GM12878 (cell line): ENCODE data around the gene SCAMP1. TPM values are rescaled to one million over a fixed set of nuclear protein-coding genes. Genes with fewer than 3 reads are reported as not detected.

ENCODE experiments used
- ATAC-seq: fragments of 200-7000 bp; cut with Tn5 transposase; 3 replicates; pipeline ENCODE4 v1.9.1; 2020; ENCODE audit warnings: mild to moderate bottlenecking, moderate library complexity
- BruUV-seq: library from RNA; stranded (reverse); fragments of 400-500 nt; replicated peaks from 2 replicates; lab custom pipeline; 2021; lab: Mats Ljungman, UMichigan
- CTCF ChIA-PET: fragments of 300-600 bp; sonication (Branson Sonifier 250); formaldehyde crosslinking; extraction: SDS; loops from one replicate; lab custom pipeline; 2021; ENCODE audit warnings: inconsistent platforms; lab: Yijun Ruan, JAX
- POLR2A ChIA-PET: fragments of 350-600 bp; formaldehyde crosslinking; extraction: SDS; loops from one replicate; lab custom pipeline; 2021; ENCODE audit warnings: inconsistent platforms; lab: Charles Lee
- RAD21 ChIA-PET: fragments of 300-600 bp; sonication (Branson Sonifier 250); formaldehyde crosslinking; loops from one replicate; lab custom pipeline; 2023; ENCODE audit warnings: antibody characterized with exemption; ENCODE audit not compliant: unreplicated experiment; lab: Charles Lee
- SMC1A ChIA-PET: fragments of 300-600 bp; sonication (Branson Sonifier 250); formaldehyde crosslinking; loops from one replicate; lab custom pipeline; 2023; ENCODE audit not compliant: unreplicated experiment, uncharacterized antibody; lab: Charles Lee
- DNase-seq: peaks from one replicate; pipeline ENCODE4 v3.0.0-alpha.2; 2011; ENCODE audit warnings: low read depth, low spot score
- FAIRE-seq: peaks from 3 replicates; lab custom pipeline; 2011; peaks lifted over from hg19 to GRCh38; lab: Jason Lieb, UNC
- H2AFZ ChIP-seq: 2 replicates; pipeline ENCODE4 v1.6.0; 2011; ENCODE audit warnings: low read depth, low read length, control low read depth; ENCODE audit not compliant: control insufficient read depth
- H3K27ac ChIP-seq: 2 replicates; pipeline ENCODE4 v1.5.1; 2011; ENCODE audit warnings: control low read depth; ENCODE audit not compliant: control insufficient read depth, insufficient read depth
- H3K27me3 ChIP-seq, 2 experiments: replicated peaks in 1 of 2; 2 replicates each; pipeline versions ENCODE4 v1.6.0 to v1.6.1; 2011; ENCODE audit warnings: low read length in 1 of 2; ENCODE audit not compliant: control insufficient read depth in 2 of 2, insufficient read depth in 2 of 2
- H3K36me3 ChIP-seq, 2 experiments: 2 replicates each; pipeline ENCODE4 v1.5.1; 2011; ENCODE audit warnings: low read length in 1 of 2; ENCODE audit not compliant: control insufficient read depth in 2 of 2, insufficient read depth in 2 of 2
- H3K4me1 ChIP-seq: 2 replicates; pipeline ENCODE4 v1.6.1; 2011; ENCODE audit warnings: mild to moderate bottlenecking, low read length, moderate library complexity, mixed read lengths; ENCODE audit not compliant: control insufficient read depth, insufficient read depth
- H3K4me2 ChIP-seq: 2 replicates; pipeline ENCODE4 v1.6.0; 2011; ENCODE audit warnings: control low read depth; ENCODE audit not compliant: control insufficient read depth, insufficient read depth
- H3K4me3 ChIP-seq: fragments of 200-600 bp; sonication (generic); 2 replicates; pipeline ENCODE4 v1.5.1; 2016
- H3K79me2 ChIP-seq: 2 replicates; pipeline ENCODE4 v1.6.0; 2011; ENCODE audit warnings: low read length; ENCODE audit not compliant: control insufficient read depth, insufficient read depth
- H3K9ac ChIP-seq: 2 replicates; pipeline ENCODE4 v1.8.0; 2011; ENCODE audit warnings: low read length, control low read depth, mixed read lengths; ENCODE audit not compliant: control insufficient read depth, insufficient read depth
- H3K9me3 ChIP-seq: replicated peaks from 3 replicates; pipeline ENCODE4 v1.5.1; 2011; ENCODE audit warnings: mild to moderate bottlenecking, low read length; ENCODE audit not compliant: control insufficient read depth, insufficient read depth
- H4K20me1 ChIP-seq: 2 replicates; pipeline ENCODE4 v1.6.0; 2011; ENCODE audit not compliant: control insufficient read depth, insufficient read depth
- CEBPB ChIP-seq, 2 experiments: fragments of 150-350 bp in 1 of 2; IDR thresholded peaks; 2 replicates each; pipeline ENCODE4 v1.6.1; 2012 to 2014; ENCODE audit warnings: low read depth in 2 of 2, low read length in 2 of 2, borderline replicate concordance in 1 of 2, inconsistent platforms in 1 of 2
- CEBPZ ChIP-seq: fragments of 150-350 bp; IDR thresholded peaks from 2 replicates; pipeline ENCODE4 v1.6.1; 2016; ENCODE audit warnings: low read depth, low read length
- CHD1 ChIP-seq: IDR thresholded peaks from 2 replicates; pipeline ENCODE4 v1.6.1; 2012; ENCODE audit warnings: low read depth, low read length, improper control_type of control experiment
- DPF2 ChIP-seq: fragments of 450-650 bp; IDR thresholded peaks from 2 replicates; pipeline ENCODE4 v1.6.1; 2017; ENCODE audit warnings: mild to moderate bottlenecking
- EED ChIP-seq: sonication (generic); IDR thresholded peaks from 2 replicates; pipeline ENCODE4 v1.6.1; 2016; ENCODE audit warnings: antibody characterized with exemption, low read depth
- ETV6 ChIP-seq, 2 experiments: fragments of 450-650 bp in 1 of 2; IDR thresholded peaks in 1 of 2; conservative IDR thresholded peaks in 1 of 2; 2 replicates each; pipeline ENCODE4 v1.6.1; 2014; ENCODE audit warnings: antibody characterized with exemption in 1 of 2, borderline replicate concordance in 1 of 2, low read depth in 1 of 2, mild to moderate bottlenecking in 1 of 2, moderate library complexity in 1 of 2
- HCFC1 ChIP-seq: fragments of 150-350 bp; IDR thresholded peaks from 2 replicates; pipeline ENCODE4 v1.6.1; 2014; ENCODE audit warnings: low read length
- HDAC2 ChIP-seq: fragments of 200-600 bp; sonication (generic); IDR thresholded peaks from 2 replicates; pipeline ENCODE4 v1.6.1; 2017
- IKZF1 ChIP-seq: fragments of 450-650 bp; conservative IDR thresholded peaks from 2 replicates; pipeline ENCODE4 v1.6.1; 2017; ENCODE audit warnings: antibody characterized with exemption, mild to moderate bottlenecking
- IKZF2 ChIP-seq, 2 experiments: fragments of 450-650 bp; IDR thresholded peaks; 2 replicates each; pipeline ENCODE4 v1.6.1; 2017; ENCODE audit warnings: mild to moderate bottlenecking in 2 of 2, moderate library complexity in 2 of 2
- JUNB ChIP-seq: IDR thresholded peaks from 2 replicates; pipeline ENCODE4 v1.6.1; 2016; ENCODE audit warnings: antibody characterized with exemption, mild to moderate bottlenecking
- TCF7 ChIP-seq: IDR thresholded peaks from 2 replicates; pipeline ENCODE4 v1.6.1; 2014; ENCODE audit warnings: antibody characterized with exemption, borderline replicate concordance
- ZNF687 ChIP-seq: fragments of 450-650 bp; IDR thresholded peaks from 2 replicates; pipeline ENCODE4 v1.6.1; 2017; ENCODE audit warnings: mild to moderate bottlenecking, moderate library complexity
- ZSCAN29 ChIP-seq: fragments of 450-650 bp; IDR thresholded peaks from 2 replicates; pipeline ENCODE4 v1.6.1; 2017; ENCODE audit warnings: mild to moderate bottlenecking, moderate library complexity
- WGBS: methylation state at CpG from one replicate; pipeline ENCODE4 v1.1.6; 2016; ENCODE audit warnings: low lambda C conversion rate; ENCODE audit not compliant: insufficient replicate concordance, insufficient coverage; ENCODE audit errors: missing lambda C conversion rate; 5-methylcytosine and 5-hydroxymethylcytosine counted together
- in situ Hi-C: fragments of 300-500 bp; cut with MboI; formaldehyde crosslinking; loops from 9 replicates; pipeline ENCODE4 v1.14.3; 2018; ENCODE audit warnings: mixed read lengths
- intact Hi-C: fragments of 100-400 bp; cut with micrococcal nuclease; formaldehyde crosslinking; loops from one replicate; pipeline ENCODE4 v1.14.2; 2022; ENCODE audit not compliant: unreplicated experiment
- polyA plus RNA-seq, 11 experiments: library from polyadenylated mRNA; depleted of rRNA in 4 of 11; unstranded in 6 of 11; stranded (reverse) in 5 of 11; fragments of >200 nt; fragmentation: Nextera tagmentation in 4 of 11; fragmentation: Illumina TruSeq in 1 of 11; extraction: Ambion mirVana in 4 of 11; extraction: Trizol in 1 of 11; gene quantifications; 1 replicate in 1 of 11; 2 replicates in 10 of 11; pipeline versions ENCODE4 v1.2.1 to v1.2.3, GENCODE V29; 2011 to 2016; ENCODE audit warnings: inconsistent platforms in 2 of 11, missing spikeins in 2 of 11, low read depth in 1 of 11
- total RNA-seq, 4 experiments: library from RNA; depleted of rRNA in 3 of 4; stranded (reverse); fragments of >200 nt in 3 of 4; fragmentation: Illumina TruSeq in 1 of 4; extraction: Trizol in 1 of 4; gene quantifications; 2 replicates each; pipeline versions ENCODE4 v1.2.1 to v1.2.3, GENCODE V29; 2013 to 2021
- TF ChIP-seq, protein P1 (sequence below): IDR thresholded peaks from 2 replicates; pipeline ENCODE4 v1.6.1; 2011; ENCODE audit warnings: borderline replicate concordance, low read depth, mild to moderate bottlenecking, moderate library complexity, mixed read lengths, low read length; ENCODE audit not compliant: insufficient read depth; ENCODE audit errors: extremely low read length

The SCAMP1 gene
- total and polyA plus RNA-seq, 10 of the 15 experiments (the other 5 are each of a cell fraction or from before 2014, with no cell fraction given): 6.4 to 27.9 (median 20.0) TPM

- ChIA-PET RAD21 (no interaction called here), POLR2A (no interaction called here), CTCF (interaction anchor here (1.7 kb wide), 1 partner anchor 19 kb away, joined by 7 read pairs; no protein-coding TSS in a partner anchor), SMC1A (no interaction called here)
- BruUV-seq: no TSS peak
- in situ Hi-C loops: no loop called here
- no peak for FAIRE-seq
- Histone ChIP-seq H3K4me1 (peaks cover 10% of the 10 kb centered on the region), H3K27ac (no peak overlapping the region), H3K27me3 (no peaks in the 10 kb centered on the region), H3K36me3 (peaks cover 0 to 2% of the 10 kb centered on the region in 2 experiments; a peak in 2 of 4 replicates), H3K9ac (no peak overlapping the region), H3K4me3 (no peak overlapping the region), H3K9me3 (no peaks in the 10 kb centered on the region), H3K79me2 (no peaks in the 10 kb centered on the region; the same call in 1 of the 2 replicates), H2AFZ (no peak overlapping the region), H3K4me2 (no peak overlapping the region), H4K20me1 (0 out of 2 replicates have a peak, but pooled peaks cover 2% of the 10 kb centered on the region)
- no peak for ATAC-seq
- DNase-seq: no peak
- WGBS: 81% methylated on average over 8 of the region's 8 CpGs
- intact Hi-C loops: no loop called here
- TF ChIP-seq TCF7 (no peak), CEBPB (IDR thresholded peaks at IDR 0.05; ENCODE audit: borderline replicate concordance in 1 of 2, low read depth in 2 of 2, low read length in 2 of 2) (no peak), CEBPZ (no peak), IKZF2 (IDR thresholded peaks at IDR 0.05) (no peak), CHD1 (no peak), JUNB (no peak), DPF2 (no peak), HCFC1 (no peak), IKZF1 (no peak), EED (no peak), ZNF687 (no peak), HDAC2 (no peak), ETV6 (conservative IDR thresholded peaks at IDR 0.05 in 1 of 2, IDR thresholded peaks at IDR 0.05 in 1 of 2; ENCODE audit: borderline replicate concordance in 1 of 2, low read depth in 1 of 2) (no peak), ZSCAN29 (no peak)
- TF ChIP-seq, protein P1, sequence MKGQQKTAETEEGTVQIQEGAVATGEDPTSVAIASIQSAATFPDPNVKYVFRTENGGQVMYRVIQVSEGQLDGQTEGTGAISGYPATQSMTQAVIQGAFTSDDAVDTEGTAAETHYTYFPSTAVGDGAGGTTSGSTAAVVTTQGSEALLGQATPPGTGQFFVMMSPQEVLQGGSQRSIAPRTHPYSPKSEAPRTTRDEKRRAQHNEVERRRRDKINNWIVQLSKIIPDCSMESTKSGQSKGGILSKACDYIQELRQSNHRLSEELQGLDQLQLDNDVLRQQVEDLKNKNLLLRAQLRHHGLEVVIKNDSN: no peak
Observed at GRCh38 chr5:78514427-78515330, 154.3 kb downstream of the SCAMP1 start.
